Measurements from ENCODE around the gene PDZD2. TPM values are rescaled to one million over a fixed set of nuclear protein-coding genes. Genes with fewer than 3 reads are reported as not detected.

Gene PDZD2
- total RNA-seq, 1 donor from 2014 or later = 1.1 TPM

DNA sequence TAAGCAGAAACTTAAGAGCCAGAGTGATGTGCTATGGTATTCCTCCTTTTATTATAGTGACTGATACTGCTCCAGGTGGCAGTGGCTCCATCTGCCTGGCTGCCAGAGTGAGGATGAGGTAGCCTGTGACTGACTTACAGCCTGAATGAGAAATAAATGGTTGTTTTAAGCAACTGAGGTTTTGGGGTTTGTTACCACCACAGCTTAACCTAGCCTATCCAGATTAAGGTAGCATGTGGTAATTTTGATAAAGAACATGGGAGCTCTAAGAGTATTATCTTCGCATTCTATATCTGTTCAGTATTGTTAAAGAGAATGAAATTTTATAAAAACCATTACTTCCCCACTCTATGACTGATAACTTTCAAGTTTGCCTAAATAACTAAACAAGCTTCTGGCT is 496.2 kb downstream of the PDZD2 start:
- Mint-ChIP-seq H3K4me3 (no peak overlapping the region), H3K9me3 (no peaks in the 10 kb centered on the region), H3K27me3 (ENCODE audit: insufficient read depth, low read depth) (no peaks in the 10 kb centered on the region), H3K4me1 (no peaks in the 10 kb centered on the region), H3K36me3 (peaks cover 36% of the 10 kb centered on the region), H3K27ac (no peak overlapping the region)
- no peaks in the 10 kb centered on the region for H3F3A ChIP-seq (ENCODE audit: low read depth)
- no peak overlapping the region for H3K9ac ChIP-seq
- no peak for DNase-seq (ENCODE audit: low spot score)
- no peak overlapping the region for H3K27ac ChIP-seq
- TF ChIP-seq, protein P1, sequence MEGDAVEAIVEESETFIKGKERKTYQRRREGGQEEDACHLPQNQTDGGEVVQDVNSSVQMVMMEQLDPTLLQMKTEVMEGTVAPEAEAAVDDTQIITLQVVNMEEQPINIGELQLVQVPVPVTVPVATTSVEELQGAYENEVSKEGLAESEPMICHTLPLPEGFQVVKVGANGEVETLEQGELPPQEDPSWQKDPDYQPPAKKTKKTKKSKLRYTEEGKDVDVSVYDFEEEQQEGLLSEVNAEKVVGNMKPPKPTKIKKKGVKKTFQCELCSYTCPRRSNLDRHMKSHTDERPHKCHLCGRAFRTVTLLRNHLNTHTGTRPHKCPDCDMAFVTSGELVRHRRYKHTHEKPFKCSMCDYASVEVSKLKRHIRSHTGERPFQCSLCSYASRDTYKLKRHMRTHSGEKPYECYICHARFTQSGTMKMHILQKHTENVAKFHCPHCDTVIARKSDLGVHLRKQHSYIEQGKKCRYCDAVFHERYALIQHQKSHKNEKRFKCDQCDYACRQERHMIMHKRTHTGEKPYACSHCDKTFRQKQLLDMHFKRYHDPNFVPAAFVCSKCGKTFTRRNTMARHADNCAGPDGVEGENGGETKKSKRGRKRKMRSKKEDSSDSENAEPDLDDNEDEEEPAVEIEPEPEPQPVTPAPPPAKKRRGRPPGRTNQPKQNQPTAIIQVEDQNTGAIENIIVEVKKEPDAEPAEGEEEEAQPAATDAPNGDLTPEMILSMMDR (IDR thresholded peaks at IDR 0.05) = no peak
- TF ChIP-seq EZH2phosphoT487 (IDR thresholded peaks at IDR 0.05) = no peak
- H3K4me2 ChIP-seq = no peak overlapping the region
- no peaks in the 10 kb centered on the region for H3K9me3 ChIP-seq (ENCODE audit: low read depth)
- H2AFZ ChIP-seq (replicated peaks) = no peak overlapping the region
- H4K20me1 ChIP-seq (ENCODE audit: low read depth) = peaks cover 41% of the 10 kb centered on the region
- H3K4me3 ChIP-seq = no peak overlapping the region
- peaks cover 5% of the 10 kb centered on the region for H3K36me3 ChIP-seq
- no peaks in the 10 kb centered on the region for H3K27me3 ChIP-seq
- H3K79me2 ChIP-seq (ENCODE audit: low read depth) = peaks cover 79% of the 10 kb centered on the region
- no peaks in the 10 kb centered on the region for H3K4me1 ChIP-seq

DNA sequence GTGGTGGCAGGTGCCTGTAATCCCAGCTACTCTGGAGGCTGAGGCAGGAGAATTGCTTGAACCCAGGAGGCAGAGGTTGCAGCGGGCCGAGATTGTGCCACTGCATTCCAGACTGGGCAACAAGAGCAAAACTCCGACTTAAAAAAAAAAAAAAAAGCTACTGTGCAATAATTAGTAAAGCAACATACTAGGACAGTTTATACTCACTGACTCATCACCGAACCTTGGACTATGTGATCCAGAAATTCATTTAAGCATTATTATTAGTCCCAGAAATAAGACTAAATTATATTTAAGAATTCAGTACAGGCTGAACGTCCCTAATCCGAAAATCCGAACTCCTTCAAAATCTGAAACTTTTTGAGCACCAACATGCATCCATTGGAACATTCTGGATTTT is 497.4 kb downstream of the PDZD2 start:
- Mint-ChIP-seq H3K4me1 (no peaks in the 10 kb centered on the region), H3K36me3 (peaks cover 32% of the 10 kb centered on the region), H3K27me3 (ENCODE audit: insufficient read depth, low read depth) (no peaks in the 10 kb centered on the region), H3K9me3 (peaks cover 3% of the 10 kb centered on the region), H3K27ac (no peak overlapping the region), H3K4me3 (no peak overlapping the region)
- Histone ChIP-seq H4K20me1 (ENCODE audit: low read depth) (peaks cover 38% of the 10 kb centered on the region), H3K27me3 (no peaks in the 10 kb centered on the region), H3K79me2 (ENCODE audit: low read depth) (peaks cover 79% of the 10 kb centered on the region), H3K27ac (no peak overlapping the region), H3F3A (ENCODE audit: low read depth) (no peaks in the 10 kb centered on the region), H2AFZ (replicated peaks) (no peak overlapping the region), H3K4me3 (no peak overlapping the region), H3K9ac (no peak overlapping the region), H3K4me2 (no peak overlapping the region), H3K4me1 (no peaks in the 10 kb centered on the region), H3K36me3 (peaks cover 5% of the 10 kb centered on the region), H3K9me3 (ENCODE audit: low read depth) (no peaks in the 10 kb centered on the region)
- no peak for TF ChIP-seq EZH2 (IDR thresholded peaks at IDR 0.05)
- TF ChIP-seq, protein P1 (IDR thresholded peaks at IDR 0.05) = no peak
- no peak for TF ChIP-seq EZH2phosphoT487 (IDR thresholded peaks at IDR 0.05)
- DNase-seq (ENCODE audit: low spot score) = no peak

DNA sequence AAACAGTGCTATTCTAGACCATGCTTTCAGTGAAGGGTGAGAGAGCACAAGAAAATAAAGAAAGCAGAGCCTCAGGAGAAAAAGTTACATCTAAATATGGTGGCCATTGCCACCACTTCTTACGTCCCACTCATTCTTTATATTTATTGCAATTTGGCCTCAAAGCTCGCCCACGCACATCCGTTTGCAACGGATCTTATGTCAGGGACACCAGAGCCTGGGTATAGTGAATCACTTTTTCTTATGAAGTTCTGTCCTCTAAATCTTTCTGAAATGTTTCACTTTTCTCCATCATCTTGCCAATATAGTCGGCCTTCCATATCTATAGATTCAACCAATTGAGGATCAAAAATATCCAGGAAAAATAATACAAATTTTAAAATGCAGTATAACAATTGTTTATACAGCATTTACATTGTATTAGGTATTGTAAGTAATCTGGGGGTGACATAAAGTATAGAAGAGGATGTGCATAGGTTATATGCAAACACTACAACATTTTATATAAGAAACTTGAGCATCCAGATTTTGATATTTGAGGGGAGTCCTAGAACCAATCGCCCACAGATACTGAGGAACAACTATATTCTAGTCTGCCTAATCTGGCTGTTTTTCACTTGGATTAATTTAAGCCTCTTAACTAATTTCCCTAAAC is 500.0 kb downstream of the PDZD2 start:
- Histone ChIP-seq H3K9ac (no peak overlapping the region), H3K36me3 (peaks cover 6% of the 10 kb centered on the region), H3K4me1 (no peaks in the 10 kb centered on the region), H3K79me2 (ENCODE audit: low read depth) (peaks cover 62% of the 10 kb centered on the region), H3K4me3 (no peak overlapping the region), H3K9me3 (ENCODE audit: low read depth) (no peaks in the 10 kb centered on the region), H3F3A (ENCODE audit: low read depth) (no peaks in the 10 kb centered on the region), H2AFZ (replicated peaks) (no peak overlapping the region), H4K20me1 (ENCODE audit: low read depth) (peaks cover 34% of the 10 kb centered on the region), H3K27ac (peak overlapping the region; percentile 47), H3K27me3 (no peaks in the 10 kb centered on the region), H3K4me2 (no peak overlapping the region)
- H3K27me3 Mint-ChIP-seq (ENCODE audit: insufficient read depth, low read depth) = no peaks in the 10 kb centered on the region
- H3K27ac Mint-ChIP-seq = no peak overlapping the region
- no peak for TF ChIP-seq EZH2 (IDR thresholded peaks at IDR 0.05)
- TF ChIP-seq, protein P1 (IDR thresholded peaks at IDR 0.05) = no peak
- no peak for TF ChIP-seq EZH2phosphoT487 (IDR thresholded peaks at IDR 0.05)
- peaks cover 33% of the 10 kb centered on the region for H3K36me3 Mint-ChIP-seq
- peak; percentile 5 for DNase-seq (ENCODE audit: low spot score)
- H3K9me3 Mint-ChIP-seq = peaks cover 15% of the 10 kb centered on the region
- no peaks in the 10 kb centered on the region for H3K4me1 Mint-ChIP-seq
- H3K4me3 Mint-ChIP-seq = no peak overlapping the region

Data from neural progenitor cell (in vitro differentiated cells).